AG10803 (cell line): ENCODE results near the gene CELSR1.

Experiments used
- DNase-seq: peaks from one replicate; pipeline ENCODE4 v3.0.0; 2010; ENCODE audit warnings: low read depth
- H3K4me3 ChIP-seq: 2 replicates; pipeline ENCODE4 v1.5.1; 2011; ENCODE audit warnings: mild to moderate bottlenecking, low read length, control low read depth
- CTCF ChIP-seq: conservative IDR thresholded peaks from 2 replicates; pipeline ENCODE4 v1.5.1; 2011; ENCODE audit warnings: mild to moderate bottlenecking, low read length, control low read depth, inconsistent platforms

Gene CELSR1

GRCh38 chr22:46444390-46444854 lies 93.0 kb downstream of the CELSR1 start:
- no peak for DNase-seq
- TF ChIP-seq CTCF: peak; percentile 23
- H3K4me3 ChIP-seq: no peak overlapping the region

- TF ChIP-seq CTCF: no peak
- no peak for DNase-seq
- no peak overlapping the region for H3K4me3 ChIP-seq
These were observed 93.5 kb downstream of the CELSR1 start for GRCh38 chr22:46443850-46444389.

- no peak for TF ChIP-seq CTCF
- no peak for DNase-seq
- no peak overlapping the region for H3K4me3 ChIP-seq
These were observed 95.1 kb downstream of the CELSR1 start for GRCh38 chr22:46442217-46442853.

DNA sequence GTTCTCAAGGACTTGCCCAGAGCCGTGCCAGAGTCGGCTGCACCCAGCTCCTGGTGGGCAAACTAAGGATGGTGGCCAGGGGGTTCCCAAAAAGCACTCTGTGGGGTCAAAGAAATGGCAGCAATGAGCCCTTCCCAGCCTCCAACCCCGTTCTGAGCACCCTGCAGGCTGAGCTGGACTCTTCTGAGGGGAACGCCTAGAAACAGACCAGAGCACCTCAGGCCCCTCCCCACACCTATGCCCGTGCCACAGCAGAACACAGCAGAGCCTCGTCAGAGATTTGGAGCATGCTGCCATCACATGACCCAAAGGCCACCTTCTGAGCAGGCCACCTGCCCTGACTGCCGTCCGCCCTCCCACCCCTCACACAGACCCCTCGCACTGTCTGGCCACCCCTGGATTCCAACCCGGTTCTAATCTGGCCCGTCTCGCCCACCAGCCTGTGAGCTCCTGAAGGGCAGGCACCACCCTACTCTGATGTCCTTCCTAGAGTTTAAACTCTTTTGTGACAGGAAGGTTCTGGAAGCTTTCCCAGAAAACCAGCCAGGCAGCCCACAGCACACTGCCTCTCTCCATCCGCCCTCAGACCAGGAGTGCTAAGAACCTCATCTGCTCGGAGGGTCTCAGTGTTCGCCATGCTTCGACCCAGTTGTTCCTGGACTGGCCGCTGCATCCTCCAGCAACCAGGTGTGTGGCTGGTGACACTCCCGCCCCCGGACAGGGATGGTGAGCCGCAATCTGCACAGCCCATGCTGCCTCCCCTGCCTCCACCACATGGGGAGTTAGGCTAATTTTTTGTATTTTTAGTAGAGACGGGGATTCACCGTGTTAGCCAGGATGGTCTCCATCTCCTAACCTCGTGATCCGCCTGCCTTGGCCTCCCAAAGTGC lies 97.6 kb downstream of the CELSR1 start:
- no peak for TF ChIP-seq CTCF
- DNase-seq: no peak

GRCh38 chr22:46439111-46439510 lies 98.3 kb downstream of the CELSR1 start:
- no peak overlapping the region for H3K4me3 ChIP-seq
- TF ChIP-seq CTCF: no peak
- DNase-seq: no peak

More for the DNA sequence above, 97.6 kb downstream of the CELSR1 start:
- no peak overlapping the region for H3K4me3 ChIP-seq

DNA sequence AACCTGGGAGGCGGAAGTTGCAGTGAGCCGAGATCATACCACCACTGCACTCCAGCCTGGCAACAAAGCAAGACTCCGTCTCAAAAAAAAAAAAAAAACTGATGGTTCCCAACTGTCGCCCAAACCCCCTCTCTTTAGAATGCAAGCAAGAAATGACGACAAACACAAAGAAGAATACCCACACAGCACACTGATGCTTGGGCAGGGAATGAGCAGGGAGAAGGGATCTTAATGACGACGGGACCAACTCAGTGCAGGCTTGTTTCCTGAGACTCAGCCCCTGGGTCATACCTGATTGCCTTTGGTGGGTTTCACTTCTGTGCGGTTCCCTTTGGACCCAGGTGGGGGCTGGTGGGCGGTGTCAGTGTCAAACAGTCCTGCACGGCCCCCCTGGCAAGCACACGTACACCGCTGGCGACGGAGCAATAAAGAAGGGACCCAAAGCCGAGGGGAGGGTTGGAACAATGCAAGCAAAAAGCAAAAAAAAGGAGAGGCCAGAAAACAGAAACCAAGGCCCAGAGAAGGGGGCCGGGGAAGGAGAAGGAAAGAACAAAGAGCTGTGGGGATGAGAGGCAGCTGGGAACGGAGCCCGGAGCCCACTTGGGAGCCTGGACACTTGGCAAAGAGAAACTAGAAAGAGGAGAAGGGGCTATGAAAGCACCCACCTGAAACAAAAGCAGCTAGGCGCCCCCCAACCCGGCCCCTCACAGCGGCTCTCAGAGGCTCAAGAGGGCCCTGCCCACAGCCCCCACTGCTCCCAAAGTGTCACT lies 99.6 kb downstream of the CELSR1 start:
- TF ChIP-seq CTCF: no peak
- no peak overlapping the region for H3K4me3 ChIP-seq
- no peak for DNase-seq
